Ecto neural progenitor cell (in vitro differentiated cells): Measurements from ENCODE around the gene ZNF519.
"Not testable (repeated sequence)": the region's sequence is repeated elsewhere in the genome, so short reads cannot be mapped to it uniquely, and the experiment has no call there.

Experiments
- DNase-seq: peaks from one replicate; pipeline ENCODE4 v3.0.0-alpha.2; 2018; ENCODE audit warnings: low spot score

Gene ZNF519

GRCh38 chr18:14132271-14132700 is at the start of gene ZNF519:
TSS of gene ZNF519 (minus strand) at chr18:14132435. CDS start at chr18:14132277, 158 bp downstream.
- peak; percentile 89 for DNase-seq

GRCh38 chr18:14179306-14179705 is 47.1 kb upstream of the ZNF519 start:
- no peak for DNase-seq

- DNase-seq, result peak; percentile 38
Measured at GRCh38 chr18:14178321-14179196, 46.3 kb upstream of the ZNF519 start.

- DNase-seq, result not testable (repeated sequence)
Measured at GRCh38 chr18:14177540-14178320, 45.5 kb upstream of the ZNF519 start.

GRCh38 chr18:14175404-14175803 is 43.2 kb upstream of the ZNF519 start:
- DNase-seq, result not testable (repeated sequence)

GRCh38 chr18:14174706-14175085 is 42.5 kb upstream of the ZNF519 start:
- peak; percentile 43 for DNase-seq

GRCh38 chr18:14174002-14174705 is 41.9 kb upstream of the ZNF519 start:
- DNase-seq, result not testable (repeated sequence)

- not testable (repeated sequence) for DNase-seq
Measured at GRCh38 chr18:14173116-14173951, 41.1 kb upstream of the ZNF519 start.

- not testable (repeated sequence) for DNase-seq
Measured at GRCh38 chr18:14172142-14173115, 40.2 kb upstream of the ZNF519 start.

GRCh38 chr18:14171301-14172141 is 39.3 kb upstream of the ZNF519 start:
- DNase-seq, result not testable (repeated sequence)

- not testable (repeated sequence) for DNase-seq
Measured at GRCh38 chr18:14170367-14171036, 38.3 kb upstream of the ZNF519 start.

- DNase-seq, result not testable (repeated sequence)
Measured at GRCh38 chr18:14162915-14163314, 30.7 kb upstream of the ZNF519 start.

- DNase-seq, result not testable (repeated sequence)
Measured at GRCh38 chr18:14151564-14152113, 19.4 kb upstream of the ZNF519 start.

GRCh38 chr18:14150766-14151165 is 18.5 kb upstream of the ZNF519 start:
- not testable (repeated sequence) for DNase-seq

- not testable (repeated sequence) for DNase-seq
Measured at GRCh38 chr18:14149916-14150420, 17.7 kb upstream of the ZNF519 start.

GRCh38 chr18:14149121-14149850 is 17.1 kb upstream of the ZNF519 start:
- DNase-seq, result not testable (repeated sequence)
